ENCODE data around the gene TRIM46. TPM values are rescaled to one million over a fixed set of nuclear protein-coding genes. Genes with fewer than 3 reads are reported as not detected.

Gene TRIM46
- total RNA-seq, 1 donor from 2014 or later = 4.9 TPM

DNA sequence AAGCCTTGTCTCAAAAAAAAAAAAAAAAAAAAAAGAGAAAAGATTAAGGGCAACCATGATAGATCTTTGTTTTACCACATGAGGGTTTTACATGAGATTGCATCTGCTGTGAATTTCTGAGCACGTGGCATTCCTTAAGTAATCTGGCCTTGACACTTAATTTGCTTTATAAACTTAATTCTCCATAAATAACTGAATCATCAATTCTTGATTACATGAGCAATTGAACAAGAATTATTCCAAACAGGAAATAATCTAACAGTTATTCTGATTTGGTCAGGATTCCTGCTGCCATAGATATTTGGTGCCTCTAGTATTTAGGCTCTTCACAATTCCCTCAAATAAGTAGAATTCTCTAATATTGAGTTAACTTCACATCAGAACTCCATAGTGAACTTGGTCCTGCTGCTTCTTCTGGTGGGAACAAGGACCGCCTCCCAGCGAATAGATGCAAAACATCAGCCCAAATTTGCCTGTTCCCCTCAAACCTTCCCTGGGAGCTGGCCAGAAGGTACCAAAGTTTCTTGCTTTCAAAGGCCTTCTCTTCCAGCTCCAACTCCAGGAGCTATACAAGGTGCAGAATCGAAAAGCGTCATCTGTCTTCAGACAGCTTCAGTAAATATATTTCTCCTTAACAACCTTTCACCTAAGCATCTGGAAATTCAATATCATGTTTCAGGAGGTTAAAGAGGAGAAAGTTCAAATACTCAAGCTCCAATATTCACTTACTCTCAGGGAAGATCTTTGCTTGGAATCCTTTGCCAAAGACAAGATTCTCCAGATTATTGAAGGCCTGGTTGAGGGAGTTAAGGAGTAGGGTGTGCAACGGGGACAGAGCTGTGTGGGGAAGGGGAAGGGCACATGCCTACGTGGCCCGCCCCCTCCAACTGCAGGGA, 1.6 kb upstream of the TRIM46 start:
- DNase-seq (ENCODE audit: low read depth, low spot score) = no peak

DNA sequence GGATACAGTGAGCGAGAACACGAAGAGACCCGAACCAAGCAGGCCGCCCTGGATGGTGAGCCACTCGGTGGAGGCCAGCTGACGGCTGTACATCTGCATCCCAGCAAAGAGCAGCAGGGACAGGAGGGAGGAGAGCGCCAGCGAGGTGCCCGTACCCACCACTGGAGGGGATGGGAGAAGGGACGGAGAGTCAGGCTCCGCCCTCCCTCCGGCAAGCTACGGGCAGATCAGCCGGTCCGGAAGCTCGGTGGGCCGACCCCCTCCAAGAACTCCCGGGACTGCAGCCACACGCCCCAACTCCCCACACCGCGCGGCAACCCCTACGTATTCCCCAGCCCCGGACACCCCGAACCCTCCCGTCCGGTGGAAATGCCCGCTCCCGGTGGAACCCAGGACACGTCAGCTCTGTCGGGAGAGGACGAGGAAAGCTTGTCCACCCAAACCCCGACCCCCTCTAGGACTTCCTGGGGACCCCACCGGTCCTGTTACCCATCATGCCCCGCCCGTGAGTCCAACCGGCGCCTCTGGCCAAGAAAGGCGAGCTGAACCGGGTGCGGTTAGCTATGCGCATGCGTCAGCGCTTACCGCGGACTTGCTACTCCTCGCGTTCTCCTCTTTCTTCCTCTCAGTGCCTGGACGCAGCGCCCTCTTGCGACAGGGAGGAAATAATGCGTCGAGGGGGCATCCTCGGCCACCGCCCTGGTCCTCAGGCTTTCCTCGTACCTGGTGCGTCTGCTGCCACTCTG, 744 bp upstream of the TRIM46 start, which contains the start of gene KRTCAP2:
TSS of gene KRTCAP2 (minus strand) at position 573 of the 746 bp plus-strand sequence. CDS start at position 493, 80 bp downstream.
- peak; percentile 85 for DNase-seq (ENCODE audit: low read depth, low spot score)

GRCh38 chr1:155174324-155175280, 953 bp downstream of the TRIM46 start:
- DNase-seq (ENCODE audit: low read depth, low spot score) = no peak

DNA sequence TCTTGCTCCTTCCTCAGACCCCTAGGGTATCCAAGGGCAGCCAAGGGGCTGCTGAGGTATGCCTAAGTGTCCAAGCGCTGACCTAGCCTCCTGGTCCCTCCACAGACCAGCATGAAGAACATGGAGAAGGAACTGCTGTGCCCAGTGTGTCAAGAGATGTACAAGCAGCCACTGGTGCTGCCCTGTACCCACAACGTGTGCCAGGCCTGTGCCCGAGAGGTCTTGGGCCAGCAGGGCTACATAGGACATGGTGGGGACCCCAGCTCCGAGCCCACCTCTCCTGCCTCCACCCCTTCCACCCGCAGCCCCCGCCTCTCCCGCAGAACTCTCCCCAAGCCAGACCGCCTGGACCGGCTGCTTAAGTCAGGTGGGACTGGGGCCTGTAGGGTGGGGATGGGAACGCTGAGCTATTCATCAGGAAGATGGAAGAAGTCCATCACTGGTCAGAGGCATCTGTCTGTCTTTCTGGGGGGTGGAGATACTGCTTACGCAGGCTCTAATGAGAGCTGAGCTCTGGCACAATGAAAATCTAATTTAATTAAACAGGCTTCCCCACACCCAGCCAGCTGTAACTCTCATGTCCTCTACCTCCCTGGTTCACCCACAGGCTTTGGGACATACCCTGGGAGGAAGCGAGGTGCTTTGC, 1.8 kb downstream of the TRIM46 start:
- DNase-seq (ENCODE audit: low read depth, low spot score) = no peak

- no peak for DNase-seq (ENCODE audit: low read depth, low spot score)
Measured at GRCh38 chr1:155175927-155176371, 2.3 kb downstream of the TRIM46 start.

DNA sequence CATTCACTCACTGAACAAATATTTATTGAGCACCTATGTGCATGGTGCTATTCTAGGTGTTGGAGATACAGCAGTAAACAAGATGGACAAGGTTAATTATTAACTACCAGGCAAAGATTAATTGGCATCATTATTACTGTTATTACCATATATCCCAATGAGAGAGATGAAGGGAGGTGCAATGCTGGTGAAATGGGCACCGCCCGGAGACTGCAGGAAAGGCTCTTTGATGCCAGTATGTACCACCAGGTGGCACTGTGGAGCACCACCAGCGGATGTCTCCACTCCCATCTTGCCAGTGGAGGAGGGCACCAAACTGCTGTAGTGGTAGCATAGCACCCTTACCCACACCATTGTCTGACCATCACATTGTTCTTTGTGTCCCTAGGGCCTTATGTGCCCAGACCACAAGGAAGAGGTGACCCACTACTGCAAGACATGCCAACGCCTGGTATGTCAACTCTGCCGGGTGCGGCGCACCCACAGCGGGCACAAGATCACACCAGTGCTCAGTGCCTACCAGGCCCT, 3.0 kb downstream of the TRIM46 start:
- no peak for DNase-seq (ENCODE audit: low read depth, low spot score)

GRCh38 chr1:155177192-155177917, 3.7 kb downstream of the TRIM46 start:
- DNase-seq (ENCODE audit: low read depth, low spot score) = no peak

DNA sequence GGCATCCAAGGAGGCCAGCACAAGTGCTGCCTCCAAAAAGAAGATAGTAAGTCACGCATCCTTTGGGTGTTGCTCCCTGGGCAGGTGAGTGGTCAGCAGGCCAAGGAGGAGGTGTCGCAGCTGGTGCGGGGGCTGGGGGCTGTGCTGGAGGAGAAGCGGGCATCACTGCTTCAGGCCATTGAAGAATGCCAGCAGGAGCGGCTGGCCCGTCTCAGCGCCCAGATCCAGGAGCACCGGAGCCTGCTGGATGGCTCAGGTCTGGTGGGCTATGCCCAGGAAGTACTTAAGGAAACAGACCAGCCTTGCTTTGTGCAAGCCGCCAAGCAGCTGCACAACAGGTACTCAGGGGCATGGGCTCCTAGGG, 4.3 kb downstream of the TRIM46 start:
- no peak for DNase-seq (ENCODE audit: low read depth, low spot score)

- no peak for DNase-seq (ENCODE audit: low read depth, low spot score)
Measured at GRCh38 chr1:155178441-155179111, 4.9 kb downstream of the TRIM46 start.

- no peak for DNase-seq (ENCODE audit: low read depth, low spot score)
Measured at GRCh38 chr1:155179112-155180031, 5.7 kb downstream of the TRIM46 start.

- no peak for DNase-seq (ENCODE audit: low read depth, low spot score)
Measured at GRCh38 chr1:155181371-155182051, 7.9 kb downstream of the TRIM46 start.

GRCh38 chr1:155182052-155182550, 8.5 kb downstream of the TRIM46 start:
- no peak for DNase-seq (ENCODE audit: low read depth, low spot score)

DNA sequence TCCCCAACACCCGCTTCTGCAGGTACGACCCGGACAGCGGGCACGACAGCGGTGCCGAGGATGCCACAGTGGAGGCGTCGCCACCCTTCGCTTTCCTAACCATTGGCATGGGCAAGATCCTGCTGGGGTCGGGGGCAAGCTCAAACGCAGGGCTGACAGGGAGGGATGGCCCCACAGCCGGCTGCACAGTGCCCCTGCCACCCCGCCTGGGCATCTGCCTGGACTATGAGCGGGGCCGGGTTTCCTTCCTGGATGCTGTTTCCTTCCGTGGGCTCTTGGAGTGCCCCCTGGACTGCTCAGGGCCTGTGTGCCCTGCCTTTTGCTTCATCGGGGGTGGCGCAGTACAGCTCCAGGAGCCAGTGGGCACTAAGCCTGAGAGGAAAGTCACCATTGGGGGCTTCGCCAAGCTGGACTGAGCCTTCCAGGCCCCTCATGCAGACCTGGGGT, 10.1 kb downstream of the TRIM46 start:
- DNase-seq (ENCODE audit: low read depth, low spot score) = no peak

- no peak for DNase-seq (ENCODE audit: low read depth, low spot score)
Measured at GRCh38 chr1:155184351-155184811, 10.7 kb downstream of the TRIM46 start.

GRCh38 chr1:155184835-155185782, 11.5 kb downstream of the TRIM46 start:
- DNase-seq (ENCODE audit: low read depth, low spot score) = no peak

- no peak for DNase-seq (ENCODE audit: low read depth, low spot score)
Measured at GRCh38 chr1:155185783-155186066, 12.1 kb downstream of the TRIM46 start.
